OCI-LY1 (cell line): ENCODE results near the gene CYP21A2.
"Not testable (repeated sequence)": the region's sequence is repeated elsewhere in the genome, so short reads cannot be mapped to it uniquely, and the experiment has no call there.

Experiments
- EZH2 ChIP-seq: fragments of 200-600 bp; sonication (generic), shearing (Covaris generic); IDR thresholded peaks from 2 replicates; pipeline ENCODE4 v1.8.0; 2017; ENCODE audit warnings: borderline replicate concordance, mixed run types, mild to moderate bottlenecking, antibody characterized with exemption, low read length, moderate library complexity, mixed read lengths
- TF ChIP-seq, protein P1 (sequence below): fragments of 200-600 bp; sonication (generic), shearing (Covaris generic); IDR thresholded peaks from 2 replicates; pipeline ENCODE4 v1.5.1; 2017; ENCODE audit warnings: mild to moderate bottlenecking, antibody characterized with exemption, low read length, moderate library complexity, mixed read lengths

DNA sequence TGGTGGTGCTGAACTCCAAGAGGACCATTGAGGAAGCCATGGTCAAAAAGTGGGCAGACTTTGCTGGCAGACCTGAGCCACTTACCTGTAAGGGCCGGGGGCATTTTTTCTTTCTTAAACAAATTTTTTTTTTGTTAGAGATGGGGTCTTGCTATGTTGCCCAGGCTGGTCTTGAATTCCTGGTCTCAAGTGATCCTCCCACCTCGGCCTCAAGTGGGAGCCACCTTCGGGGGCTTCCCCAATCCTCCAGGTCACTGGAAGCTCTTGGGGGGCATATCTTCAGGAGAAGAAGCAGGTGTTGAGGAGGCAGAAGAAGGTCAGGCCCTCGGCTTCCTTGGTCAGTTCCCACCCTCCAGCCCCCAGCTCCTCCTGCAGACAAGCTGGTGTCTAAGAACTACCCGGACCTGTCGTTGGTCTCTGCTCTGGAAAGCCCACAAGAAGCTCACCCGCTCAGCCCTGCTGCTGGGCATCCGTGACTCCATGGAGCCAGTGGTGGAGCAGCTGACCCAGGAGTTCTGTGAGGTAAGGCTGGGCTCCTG is 32.2 kb upstream of the CYP21A2 start:
- TF ChIP-seq, protein P1, sequence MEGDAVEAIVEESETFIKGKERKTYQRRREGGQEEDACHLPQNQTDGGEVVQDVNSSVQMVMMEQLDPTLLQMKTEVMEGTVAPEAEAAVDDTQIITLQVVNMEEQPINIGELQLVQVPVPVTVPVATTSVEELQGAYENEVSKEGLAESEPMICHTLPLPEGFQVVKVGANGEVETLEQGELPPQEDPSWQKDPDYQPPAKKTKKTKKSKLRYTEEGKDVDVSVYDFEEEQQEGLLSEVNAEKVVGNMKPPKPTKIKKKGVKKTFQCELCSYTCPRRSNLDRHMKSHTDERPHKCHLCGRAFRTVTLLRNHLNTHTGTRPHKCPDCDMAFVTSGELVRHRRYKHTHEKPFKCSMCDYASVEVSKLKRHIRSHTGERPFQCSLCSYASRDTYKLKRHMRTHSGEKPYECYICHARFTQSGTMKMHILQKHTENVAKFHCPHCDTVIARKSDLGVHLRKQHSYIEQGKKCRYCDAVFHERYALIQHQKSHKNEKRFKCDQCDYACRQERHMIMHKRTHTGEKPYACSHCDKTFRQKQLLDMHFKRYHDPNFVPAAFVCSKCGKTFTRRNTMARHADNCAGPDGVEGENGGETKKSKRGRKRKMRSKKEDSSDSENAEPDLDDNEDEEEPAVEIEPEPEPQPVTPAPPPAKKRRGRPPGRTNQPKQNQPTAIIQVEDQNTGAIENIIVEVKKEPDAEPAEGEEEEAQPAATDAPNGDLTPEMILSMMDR = not testable (repeated sequence)
- TF ChIP-seq EZH2 = not testable (repeated sequence)
